MM.1S (cell line): Measurements from ENCODE around the gene ANKH.

Experiments
- DNase-seq: peaks from one replicate; pipeline ENCODE4 v3.0.0-alpha.2; 2015
- H2AFZ ChIP-seq: fragments of 300-600 bp; sonication (generic); 2 replicates; pipeline ENCODE4 v1.6.0; 2016; ENCODE audit warnings: antibody characterized with exemption, low read length
- H3F3A ChIP-seq: fragments of 300-600 bp; sonication (generic); 2 replicates; pipeline ENCODE4 v1.6.1; 2016; ENCODE audit warnings: mild to moderate bottlenecking, antibody characterized with exemption, low read length, moderate library complexity, mixed read lengths; ENCODE audit not compliant: insufficient read depth
- H3K27ac ChIP-seq: fragments of 300-600 bp; sonication (generic); 2 replicates; pipeline ENCODE4 v1.5.1; 2016; ENCODE audit warnings: mild to moderate bottlenecking, low read length
- H3K27me3 ChIP-seq: fragments of 300-600 bp; sonication (generic); replicated peaks from 2 replicates; pipeline ENCODE4 v1.6.0; 2016; ENCODE audit warnings: low read length; ENCODE audit not compliant: insufficient read depth
- H3K36me3 ChIP-seq: fragments of 300-600 bp; sonication (generic); replicated peaks from 2 replicates; pipeline ENCODE4 v1.6.1; 2016; ENCODE audit warnings: mild to moderate bottlenecking, low read length, mixed read lengths; ENCODE audit not compliant: insufficient read depth
- H3K4me1 ChIP-seq: fragments of 300-600 bp; sonication (generic); 2 replicates; pipeline ENCODE4 v1.6.1; 2016; ENCODE audit warnings: low read length, mixed read lengths
- H3K4me2 ChIP-seq: fragments of 300-600 bp; sonication (generic); 2 replicates; pipeline ENCODE4 v1.6.0; 2016; ENCODE audit warnings: low read depth, low read length
- H3K4me3 ChIP-seq: fragments of 300-600 bp; sonication (generic); 2 replicates; pipeline ENCODE4 v1.5.1; 2016; ENCODE audit warnings: low read length, mixed read lengths
- H3K79me2 ChIP-seq: fragments of 300-600 bp; sonication (generic); 2 replicates; pipeline ENCODE4 v1.6.1; 2016; ENCODE audit warnings: mixed run types, low read length, mixed read lengths
- H3K9ac ChIP-seq: fragments of 300-600 bp; sonication (generic); 2 replicates; pipeline ENCODE4 v1.6.1; 2016; ENCODE audit warnings: low read length, mixed read lengths
- H3K9me2 ChIP-seq: fragments of 300-600 bp; sonication (generic); replicated peaks from 2 replicates; pipeline ENCODE4 v1.6.1; 2016; ENCODE audit warnings: mild to moderate bottlenecking, low read length, mixed read lengths; ENCODE audit not compliant: insufficient read depth
- H3K9me3 ChIP-seq: fragments of 300-600 bp; sonication (generic); replicated peaks from 2 replicates; pipeline ENCODE4 v1.6.1; 2016; ENCODE audit warnings: mild to moderate bottlenecking, low read length, mixed read lengths; ENCODE audit not compliant: insufficient read depth
- H4K20me1 ChIP-seq: fragments of 300-600 bp; sonication (generic); 2 replicates; pipeline ENCODE4 v1.6.1; 2016; ENCODE audit warnings: mild to moderate bottlenecking, low read length, moderate library complexity, mixed read lengths; ENCODE audit not compliant: insufficient read depth
- CTCF ChIP-seq: fragments of 300-600 bp; sonication (generic); IDR thresholded peaks from 2 replicates; pipeline ENCODE4 v1.5.1; 2016; ENCODE audit warnings: antibody characterized with exemption, low read length, mixed read lengths
- EZH2 ChIP-seq: fragments of 300-600 bp; sonication (generic); optimal IDR thresholded peaks from 2 replicates; pipeline ENCODE3; 2017; ENCODE audit warnings: low read depth, mild to moderate bottlenecking, antibody characterized with exemption, low read length, mixed read lengths
- EZH2phosphoT487 ChIP-seq: fragments of 300-600 bp; sonication (generic); IDR thresholded peaks from 2 replicates; pipeline ENCODE4 v1.6.1; 2018; ENCODE audit warnings: antibody characterized with exemption, low read length

The ANKH gene

GRCh38 chr5:14672082-14672481, 199.5 kb downstream of the ANKH start:
- H3K4me3 ChIP-seq = no peak overlapping the region
- no peak for DNase-seq
- H3K9ac ChIP-seq = no peak overlapping the region
- peaks cover 24% of the 10 kb centered on the region for H3F3A ChIP-seq
- H3K27ac ChIP-seq = no peak overlapping the region
- peaks cover 47% of the 10 kb centered on the region for H3K4me1 ChIP-seq
- TF ChIP-seq CTCF (no peak), EZH2 (no peak), EZH2phosphoT487 (no peak)
- no peak overlapping the region for H3K4me2 ChIP-seq
- H3K36me3 ChIP-seq = no peaks in the 10 kb centered on the region; the same call in 1 of the 2 replicates
- H3K79me2 ChIP-seq = peaks cover 100% of the 10 kb centered on the region
- no peaks in the 10 kb centered on the region for H3K27me3 ChIP-seq
- H3K9me3 ChIP-seq = no peaks in the 10 kb centered on the region
- H4K20me1 ChIP-seq = peaks cover 20% of the 10 kb centered on the region
- H2AFZ ChIP-seq = no peak overlapping the region
- H3K9me2 ChIP-seq = no peaks in the 10 kb centered on the region

- no peak overlapping the region for H3K9ac ChIP-seq
- H3K9me2 ChIP-seq = no peaks in the 10 kb centered on the region
- H3K27ac ChIP-seq = no peak overlapping the region
- TF ChIP-seq EZH2phosphoT487 (no peak), EZH2 (no peak)
- H4K20me1 ChIP-seq = peaks cover 25% of the 10 kb centered on the region
- H3F3A ChIP-seq = peaks cover 24% of the 10 kb centered on the region
- peaks cover 100% of the 10 kb centered on the region for H3K79me2 ChIP-seq
- no peak overlapping the region for H3K4me2 ChIP-seq
- no peaks in the 10 kb centered on the region; the same call in 1 of the 2 replicates for H3K36me3 ChIP-seq
- H3K27me3 ChIP-seq = no peaks in the 10 kb centered on the region
- peak; percentile 34 for DNase-seq
- no peak overlapping the region for H2AFZ ChIP-seq
- H3K4me3 ChIP-seq = no peak overlapping the region
- H3K9me3 ChIP-seq = no peaks in the 10 kb centered on the region
- H3K4me1 ChIP-seq = peaks cover 52% of the 10 kb centered on the region
These were observed 200.2 kb downstream of the ANKH start for GRCh38 chr5:14671414-14671813.

- TF ChIP-seq EZH2 (no peak), EZH2phosphoT487 (no peak), CTCF (no peak)
These were observed 201.6 kb downstream of the ANKH start for GRCh38 chr5:14669975-14670374.

DNA sequence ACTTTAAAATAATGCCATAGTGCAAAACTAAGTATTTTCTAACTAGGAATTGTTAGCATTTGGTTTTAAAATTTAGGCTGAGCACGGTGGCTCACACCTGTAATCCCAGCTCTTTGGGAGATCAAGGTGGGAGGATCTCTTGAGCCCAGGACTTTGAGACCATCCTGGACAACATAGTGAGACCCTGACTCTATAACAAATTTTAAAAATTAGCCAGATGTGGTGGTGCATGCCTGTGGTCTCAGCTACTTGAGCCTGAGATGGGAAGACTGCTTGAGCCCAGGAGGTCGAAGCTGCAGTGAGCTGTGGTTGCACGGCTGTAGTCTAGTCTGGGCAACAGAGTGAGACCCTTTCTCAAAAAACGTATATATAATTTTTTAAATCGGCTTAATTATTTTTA, 202.2 kb downstream of the ANKH start:
- no peaks in the 10 kb centered on the region for H3K9me2 ChIP-seq
- H3K79me2 ChIP-seq = peaks cover 96% of the 10 kb centered on the region
- DNase-seq = no peak
- no peaks in the 10 kb centered on the region for H3K27me3 ChIP-seq
- no peak overlapping the region for H2AFZ ChIP-seq
- no peak for TF ChIP-seq EZH2
- no peak for TF ChIP-seq EZH2phosphoT487
- TF ChIP-seq CTCF = no peak
- no peak overlapping the region for H3K27ac ChIP-seq
- H3K36me3 ChIP-seq = no peaks in the 10 kb centered on the region; the same call in 1 of the 2 replicates
- no peak overlapping the region for H3K4me3 ChIP-seq
- peaks cover 26% of the 10 kb centered on the region for H4K20me1 ChIP-seq
- peaks cover 21% of the 10 kb centered on the region for H3F3A ChIP-seq
- H3K4me1 ChIP-seq = peaks cover 37% of the 10 kb centered on the region
- no peak overlapping the region for H3K9ac ChIP-seq
- H3K9me3 ChIP-seq = no peaks in the 10 kb centered on the region
- no peak overlapping the region for H3K4me2 ChIP-seq

More at GRCh38 chr5:14669975-14670374, 201.6 kb downstream of the ANKH start:
- no peak for DNase-seq
- Histone ChIP-seq H3F3A (peaks cover 25% of the 10 kb centered on the region), H3K79me2 (peaks cover 100% of the 10 kb centered on the region), H3K9me2 (no peaks in the 10 kb centered on the region), H3K4me2 (no peak overlapping the region), H3K36me3 (no peaks in the 10 kb centered on the region; the same call in 1 of the 2 replicates), H3K4me3 (no peak overlapping the region), H2AFZ (no peak overlapping the region), H3K27me3 (no peaks in the 10 kb centered on the region), H3K27ac (no peak overlapping the region), H4K20me1 (peaks cover 26% of the 10 kb centered on the region), H3K9me3 (no peaks in the 10 kb centered on the region), H3K4me1 (peaks cover 41% of the 10 kb centered on the region), H3K9ac (no peak overlapping the region)
